H1 (cell line): ENCODE data around the gene ESCO1. TPM values are rescaled to one million over a fixed set of nuclear protein-coding genes. Genes with fewer than 3 reads are reported as not detected.

ENCODE experiments used
- CBX5 ChIP-seq: fragments of 300-800, 300-1000 bp; sonication (generic); IDR thresholded peaks from 2 replicates; pipeline ENCODE4 v1.7.1; 2016; ENCODE audit warnings: antibody characterized with exemption, low read length, low read depth
- CHD2 ChIP-seq: IDR thresholded peaks from 2 replicates; pipeline ENCODE4 v1.6.1; 2012; ENCODE audit warnings: low read length, improper control_type of control experiment
- CTCF ChIP-seq, 3 experiments: IDR thresholded peaks; 1 replicate in 2 of 3; 2 replicates in 1 of 3; pipeline versions ENCODE4 v1.5.1 to v1.6.1; 2011; ENCODE audit warnings: low read length in 3 of 3, mild to moderate bottlenecking in 3 of 3, inconsistent platforms in 2 of 3, low read depth in 1 of 3, moderate library complexity in 1 of 3; ENCODE audit not compliant: insufficient read depth in 1 of 3; ENCODE audit errors: control extremely low read depth in 1 of 3
- RNF2 ChIP-seq: fragments of 200-900, 300-1000 bp; sonication (generic); IDR thresholded peaks from 2 replicates; pipeline ENCODE4 v1.7.1; 2016; ENCODE audit warnings: borderline replicate concordance, low read depth, mild to moderate bottlenecking, antibody characterized with exemption, low read length; ENCODE audit not compliant: poor library complexity, severe bottlenecking; ENCODE audit errors: missing control alignments
- SIN3A ChIP-seq, 2 experiments: IDR thresholded peaks in 1 of 2; conservative IDR thresholded peaks in 1 of 2; 2 replicates each; pipeline ENCODE4 v1.6.1; 2011 to 2012; ENCODE audit warnings: low read length in 2 of 2, improper control_type of control experiment in 1 of 2, low read depth in 1 of 2, mild to moderate bottlenecking in 1 of 2
- SIRT6 ChIP-seq: IDR thresholded peaks from one replicate; pipeline ENCODE4 v1.7.1; 2012; ENCODE audit warnings: low read length, inconsistent platforms
- YY1 ChIP-seq: IDR thresholded peaks from 2 replicates; pipeline ENCODE4 v1.6.1; 2011; ENCODE audit warnings: low read depth, mild to moderate bottlenecking, low read length
- polyA plus RNA-seq, 7 experiments: library from polyadenylated mRNA; depleted of rRNA in 3 of 7; stranded (reverse) in 5 of 7; unstranded in 2 of 7; fragments of >200 nt in 5 of 7; fragments of 200-250 nt in 2 of 7; gene quantifications; 1 replicate in 5 of 7; 2 replicates in 1 of 7; 4 replicates in 1 of 7; pipeline versions ENCODE4 v1.2.1 to v1.2.3, GENCODE V29; 2011 to 2013; ENCODE audit warnings: missing spikeins in 2 of 7, mixed read lengths in 2 of 7
- total RNA-seq: library from RNA; stranded (reverse); fragmentation: NEBNext Ultra II Directional; extraction: Animal tissue kit (Norgen Biotek cat#: 25700); gene quantifications from 2 replicates; pipeline ENCODE4 v1.2.1, GENCODE V29; 2021

ESCO1 gene
- total and polyA plus RNA-seq, 2 of the 8 experiments (the other 6 are each of a cell fraction or from before 2014, with no cell fraction given), result 5.8 to 48.3 TPM

GRCh38 chr18:21638822-21639221 lies 38.3 kb upstream of the ESCO1 start (continued):
- no peak for TF ChIP-seq CTCF (IDR thresholded peaks at IDR 0.05; ENCODE audit: control extremely low read depth in 1 of 3, insufficient read depth in 1 of 3, low read depth in 1 of 3, low read length in 3 of 3)
- no peak for TF ChIP-seq CHD2
- TF ChIP-seq RNF2, result no peak
- TF ChIP-seq YY1, result no peak
- TF ChIP-seq CBX5, result no peak
- TF ChIP-seq SIN3A (conservative IDR thresholded peaks at IDR 0.05 in 1 of 2, IDR thresholded peaks at IDR 0.05 in 1 of 2; ENCODE audit: low read depth in 1 of 2, low read length in 2 of 2), result no peak
- TF ChIP-seq SIRT6, result no peak
